ENCODE results near the gene FAM43A. TPM values are rescaled to one million over a fixed set of nuclear protein-coding genes. Genes with fewer than 3 reads are reported as not detected.

The FAM43A gene
- total RNA-seq, 1 donor from 2014 or later = 27.2 TPM

DNA sequence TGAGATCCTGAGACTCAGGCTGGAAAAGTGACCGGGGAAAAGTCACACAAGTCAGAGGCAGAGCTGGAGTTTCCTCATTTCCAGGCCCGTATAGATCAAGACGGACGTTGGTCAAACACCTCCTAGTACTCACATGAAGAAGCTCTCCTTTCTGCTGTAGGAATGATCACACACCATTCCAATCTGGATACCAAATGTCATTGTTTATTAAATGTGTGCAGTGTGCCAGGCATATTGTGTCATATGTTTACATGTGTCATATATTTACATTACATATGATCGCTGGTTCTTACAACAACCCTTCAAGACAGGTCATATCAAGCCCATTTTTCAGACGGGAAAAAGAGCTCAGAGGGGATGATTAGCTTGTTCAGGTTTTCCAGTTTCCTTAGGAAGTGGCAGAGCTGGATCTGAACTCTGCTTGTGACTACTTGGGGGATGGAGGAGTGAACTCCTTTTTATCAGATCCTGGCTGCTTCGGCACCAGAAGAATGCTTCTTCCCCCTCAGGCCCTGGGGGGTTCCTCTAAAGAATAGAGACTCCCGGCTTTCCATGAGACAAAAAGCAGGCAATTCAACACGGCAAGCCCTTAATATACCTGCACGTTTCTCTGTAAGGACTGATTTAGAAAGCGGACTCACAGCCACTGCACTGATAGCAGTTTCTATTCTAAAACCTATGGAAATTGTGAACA lies 41.9 kb downstream of the FAM43A start:
- CTCF ChIA-PET = interaction anchor here (0.5 kb wide), 1 partner anchor 255 kb away, joined by 3 read pairs; no protein-coding TSS in a partner anchor
- TF ChIP-seq, protein P1, sequence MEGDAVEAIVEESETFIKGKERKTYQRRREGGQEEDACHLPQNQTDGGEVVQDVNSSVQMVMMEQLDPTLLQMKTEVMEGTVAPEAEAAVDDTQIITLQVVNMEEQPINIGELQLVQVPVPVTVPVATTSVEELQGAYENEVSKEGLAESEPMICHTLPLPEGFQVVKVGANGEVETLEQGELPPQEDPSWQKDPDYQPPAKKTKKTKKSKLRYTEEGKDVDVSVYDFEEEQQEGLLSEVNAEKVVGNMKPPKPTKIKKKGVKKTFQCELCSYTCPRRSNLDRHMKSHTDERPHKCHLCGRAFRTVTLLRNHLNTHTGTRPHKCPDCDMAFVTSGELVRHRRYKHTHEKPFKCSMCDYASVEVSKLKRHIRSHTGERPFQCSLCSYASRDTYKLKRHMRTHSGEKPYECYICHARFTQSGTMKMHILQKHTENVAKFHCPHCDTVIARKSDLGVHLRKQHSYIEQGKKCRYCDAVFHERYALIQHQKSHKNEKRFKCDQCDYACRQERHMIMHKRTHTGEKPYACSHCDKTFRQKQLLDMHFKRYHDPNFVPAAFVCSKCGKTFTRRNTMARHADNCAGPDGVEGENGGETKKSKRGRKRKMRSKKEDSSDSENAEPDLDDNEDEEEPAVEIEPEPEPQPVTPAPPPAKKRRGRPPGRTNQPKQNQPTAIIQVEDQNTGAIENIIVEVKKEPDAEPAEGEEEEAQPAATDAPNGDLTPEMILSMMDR (IDR thresholded peaks at IDR 0.05) = no peak
- H3K4me1 Mint-ChIP-seq = peaks cover 30% of the 10 kb centered on the region

DNA sequence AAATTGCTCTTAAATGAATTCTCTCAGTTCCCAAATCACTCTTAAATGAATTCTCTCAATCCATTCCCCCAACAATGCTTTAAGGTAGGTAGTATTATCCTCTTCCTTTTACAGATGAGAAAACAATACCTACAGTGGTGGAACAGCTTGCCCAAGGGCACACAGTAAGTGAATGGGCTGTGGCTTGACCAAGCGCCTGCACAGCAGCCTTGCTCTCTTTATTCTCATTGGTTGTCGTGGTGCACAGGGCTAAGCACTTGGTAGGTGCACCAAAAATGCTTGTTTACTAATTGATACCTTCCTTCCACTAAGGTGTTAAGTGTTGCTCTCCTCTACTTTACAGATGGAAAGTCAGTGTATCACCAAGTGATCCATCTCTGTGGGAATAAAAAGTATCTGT lies 43.3 kb downstream of the FAM43A start:
- no peak for ATAC-seq (ENCODE audit: low read depth)
- Mint-ChIP-seq H3K27me3 (peaks cover 4% of the 10 kb centered on the region), H3K27ac (no peak overlapping the region), H3K4me3 (no peak overlapping the region), H3K9me3 (no peaks in the 10 kb centered on the region), H3K36me3 (ENCODE audit: low read depth) (no peaks in the 10 kb centered on the region), H3K4me1 (peaks cover 35% of the 10 kb centered on the region)
- DNase-seq = no peak
- TF ChIP-seq, protein P1 (IDR thresholded peaks at IDR 0.05) = no peak
- ChIA-PET POLR2A (no interaction called here), CTCF (no interaction called here)
- intact Hi-C loops (cut with micrococcal nuclease) = no loop called here

More for the DNA sequence above, 41.9 kb downstream of the FAM43A start:
- no peak overlapping the region for H3K4me3 Mint-ChIP-seq
- intact Hi-C loops (cut with micrococcal nuclease) = no loop called here
- H3K27me3 Mint-ChIP-seq = peaks cover 2% of the 10 kb centered on the region
- DNase-seq (no peak), ATAC-seq (ENCODE audit: low read depth) (no peak)
- POLR2A ChIA-PET = no interaction called here
- no peak overlapping the region for H3K27ac Mint-ChIP-seq
- H3K36me3 Mint-ChIP-seq (ENCODE audit: low read depth) = no peaks in the 10 kb centered on the region
- no peaks in the 10 kb centered on the region for H3K9me3 Mint-ChIP-seq

DNA sequence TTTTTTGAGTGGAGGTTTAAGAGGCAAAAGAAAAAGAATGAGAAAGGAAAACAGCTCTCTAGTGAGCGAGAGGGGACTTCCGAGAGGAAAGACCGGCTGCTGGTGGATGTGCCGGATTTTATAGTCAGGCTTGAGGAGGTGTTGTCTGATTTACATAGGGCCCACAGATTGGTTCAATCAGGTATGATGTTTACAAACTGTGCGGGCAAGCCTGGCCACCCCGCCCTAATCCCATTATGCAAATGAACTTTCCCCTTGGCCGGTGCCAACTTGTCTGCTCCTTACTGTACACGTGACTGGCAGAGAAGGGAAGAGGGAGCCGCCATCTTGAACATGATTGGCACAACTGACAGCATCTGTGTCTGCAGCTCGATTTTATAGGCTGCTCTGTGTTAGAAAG lies 44.7 kb downstream of the FAM43A start:
- CTCF ChIA-PET = no interaction called here
- POLR2A ChIA-PET = no interaction called here
- DNase-seq (no peak), ATAC-seq (ENCODE audit: low read depth) (no peak)
- intact Hi-C loops (cut with micrococcal nuclease) = no loop called here
- Mint-ChIP-seq H3K27me3 (peaks cover 4% of the 10 kb centered on the region), H3K9me3 (peaks cover 2% of the 10 kb centered on the region), H3K36me3 (ENCODE audit: low read depth) (no peaks in the 10 kb centered on the region), H3K4me1 (peaks cover 41% of the 10 kb centered on the region), H3K27ac (no peak overlapping the region), H3K4me3 (no peak overlapping the region)
- TF ChIP-seq, protein P1 (IDR thresholded peaks at IDR 0.05) = no peak

DNA sequence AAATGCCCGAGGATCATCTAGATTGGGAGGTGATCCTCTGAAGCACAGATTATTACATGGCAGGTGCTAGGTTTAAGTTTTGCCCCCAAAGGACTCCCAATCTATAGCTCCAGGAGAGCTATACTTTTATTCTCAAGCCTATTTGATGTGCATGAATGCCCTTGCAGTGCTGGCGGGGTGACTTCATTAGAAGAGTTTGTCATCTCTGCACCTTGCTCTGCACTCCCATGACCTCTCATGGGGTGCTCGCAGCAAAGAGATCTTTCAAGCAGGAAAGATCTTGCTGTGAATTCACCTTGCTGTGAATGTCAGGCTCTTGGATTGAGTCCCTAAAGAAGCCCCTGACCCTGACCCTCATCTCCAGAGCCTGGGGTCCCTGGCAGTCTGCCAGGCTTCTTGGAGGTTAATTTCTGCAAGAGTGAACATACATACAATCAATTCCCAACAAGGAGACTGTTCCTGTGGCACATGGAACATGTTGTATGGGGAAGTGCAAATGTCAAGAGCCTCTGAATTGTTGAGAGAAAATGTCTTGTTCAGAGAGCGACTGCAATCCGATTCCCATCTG lies 45.9 kb downstream of the FAM43A start:
- TF ChIP-seq, protein P1 (IDR thresholded peaks at IDR 0.05) = no peak
- intact Hi-C loops (cut with micrococcal nuclease) = no loop called here

DNA sequence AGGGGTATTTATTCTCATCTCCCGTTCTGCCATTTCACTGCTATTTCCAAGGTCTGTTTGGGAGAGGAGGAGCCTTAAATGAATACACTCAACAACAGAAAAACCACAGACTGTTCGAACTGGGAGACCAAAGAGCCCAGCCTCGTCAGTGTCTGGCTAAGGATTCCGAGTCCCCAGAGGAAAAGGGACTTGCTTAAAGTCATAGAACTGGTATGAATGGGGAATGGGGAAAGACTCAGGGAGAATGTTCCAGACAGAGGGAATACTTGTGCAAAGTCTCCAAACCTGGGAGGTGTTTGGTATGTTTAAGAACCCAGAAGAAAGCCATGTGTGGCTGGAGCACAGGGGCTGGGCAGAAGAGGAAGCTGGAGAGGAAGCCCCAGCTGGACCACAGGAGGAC lies 46.9 kb downstream of the FAM43A start:
- DNase-seq = no peak
- intact Hi-C loops (cut with micrococcal nuclease) = no loop called here
- Mint-ChIP-seq H3K36me3 (ENCODE audit: low read depth) (no peaks in the 10 kb centered on the region), H3K27me3 (peaks cover 4% of the 10 kb centered on the region), H3K27ac (no peak overlapping the region), H3K4me1 (peaks cover 42% of the 10 kb centered on the region), H3K4me3 (no peak overlapping the region), H3K9me3 (peaks cover 2% of the 10 kb centered on the region)
- ATAC-seq (ENCODE audit: low read depth) = no peak
- ChIA-PET CTCF (no interaction called here), POLR2A (interaction anchor here (0.8 kb wide), 1 partner anchor 44 kb away, joined by 4 read pairs; no protein-coding TSS in a partner anchor)
- TF ChIP-seq, protein P1 (IDR thresholded peaks at IDR 0.05) = no peak

More for the DNA sequence above, 45.9 kb downstream of the FAM43A start:
- no peaks in the 10 kb centered on the region for H3K36me3 Mint-ChIP-seq (ENCODE audit: low read depth)
- POLR2A ChIA-PET = interaction anchor here (0.7 to 1.1 kb wide), 2 partner anchors 39 to 44 kb away, joined by 3 to 4 read pairs; no protein-coding TSS in a partner anchor
- no peak overlapping the region for H3K27ac Mint-ChIP-seq
- H3K9me3 Mint-ChIP-seq = peaks cover 2% of the 10 kb centered on the region
- H3K4me1 Mint-ChIP-seq = peaks cover 42% of the 10 kb centered on the region
- CTCF ChIA-PET = interaction anchor here (1.3 kb wide), 1 partner anchor 45 kb away, joined by 4 read pairs; no protein-coding TSS in a partner anchor
- ATAC-seq (ENCODE audit: low read depth) (no peak), DNase-seq (no peak)
- H3K27me3 Mint-ChIP-seq = peaks cover 4% of the 10 kb centered on the region
- no peak overlapping the region for H3K4me3 Mint-ChIP-seq
